HG03103 (cell line): ENCODE data around the gene DHPS.

Experiments
- ATAC-seq: cut with Tn5 transposase; IDR thresholded peaks from one replicate; pipeline ENCODE4 v1.9.1; 2021; ENCODE audit warnings: low read depth; ENCODE audit not compliant: unreplicated experiment

DHPS gene

GRCh38 chr19:12675940-12676339 is 5.7 kb downstream of the DHPS start:
- no peak for ATAC-seq

GRCh38 chr19:12675399-12675798 is 6.3 kb downstream of the DHPS start:
- no peak for ATAC-seq

- ATAC-seq, result no peak
Measured at GRCh38 chr19:12672744-12673143, 8.9 kb downstream of the DHPS start.

GRCh38 chr19:12670159-12670928 is 11.3 kb downstream of the DHPS start:
- no peak for ATAC-seq

GRCh38 chr19:12669270-12670158 is 12.2 kb downstream of the DHPS start:
- ATAC-seq, result no peak

GRCh38 chr19:12668932-12669269 is 12.8 kb downstream of the DHPS start:
- no peak for ATAC-seq

- no peak for ATAC-seq
Measured at GRCh38 chr19:12668346-12668745, 13.3 kb downstream of the DHPS start.

- ATAC-seq, result no peak
Measured at GRCh38 chr19:12667731-12668302, 13.9 kb downstream of the DHPS start.

GRCh38 chr19:12666265-12667048 is 15.2 kb downstream of the DHPS start, which contains the start of the genes MAN2B1 and WDR83:
Gene MAN2B1, minus strand, starts transcription at chr19:12666742. Its CDS starts 41 bp downstream, at chr19:12666701.
Gene WDR83, plus strand, starts transcription at chr19:12666807. Its CDS starts 2,984 bp downstream, at chr19:12669791.
- ATAC-seq, result no peak

GRCh38 chr19:12665671-12666264 is 15.9 kb downstream of the DHPS start:
- no peak for ATAC-seq

GRCh38 chr19:12665281-12665573 is 16.5 kb downstream of the DHPS start:
- no peak for ATAC-seq

- no peak for ATAC-seq
Measured at GRCh38 chr19:12664406-12665280, 17.0 kb downstream of the DHPS start.

- ATAC-seq, result no peak
Measured at GRCh38 chr19:12660980-12661379, 20.7 kb downstream of the DHPS start.

- ATAC-seq, result no peak
Measured at GRCh38 chr19:12657966-12658365, 23.7 kb downstream of the DHPS start.

- no peak for ATAC-seq
Measured at GRCh38 chr19:12656899-12657571, 24.6 kb downstream of the DHPS start.

- ATAC-seq, result no peak
Measured at GRCh38 chr19:12655546-12655945, 26.1 kb downstream of the DHPS start.

GRCh38 chr19:12652219-12652618 is 29.5 kb downstream of the DHPS start:
- ATAC-seq, result no peak

- ATAC-seq, result no peak
Measured at GRCh38 chr19:12649941-12650340, 31.7 kb downstream of the DHPS start.

GRCh38 chr19:12648088-12648487 is 33.6 kb downstream of the DHPS start:
- no peak for ATAC-seq
